ENCODE data around the gene DNER.

Gene DNER

DNA sequence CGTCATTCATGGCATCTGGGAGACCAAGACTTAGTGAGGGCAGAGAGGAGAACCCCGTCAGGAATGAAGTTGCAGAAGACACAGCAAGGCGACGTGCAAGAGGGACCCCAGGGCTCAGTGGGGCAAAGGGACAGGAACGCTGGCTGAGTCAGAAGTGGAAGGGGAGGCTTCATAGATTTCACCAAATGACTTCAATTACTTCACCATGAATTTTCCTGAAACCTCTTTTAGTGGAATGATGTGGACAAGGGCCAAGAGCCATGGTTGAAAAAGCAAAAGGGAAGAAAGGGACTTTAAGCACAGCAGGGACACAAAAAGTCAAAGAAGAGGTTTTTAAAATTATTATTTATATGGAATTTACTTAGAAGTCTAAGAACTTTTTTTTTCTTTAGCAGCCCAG is 301.7 kb downstream of the DNER start:
- H3K9me3 ChIP-seq (ENCODE audit: severe bottlenecking), result no peaks in the 10 kb centered on the region
- H3K27ac ChIP-seq (ENCODE audit: poor library complexity, severe bottlenecking), result no peak overlapping the region
- ATAC-seq (ENCODE audit: low read depth) (no peak), DNase-seq (ENCODE audit: low spot score) (no peak)
- no peaks in the 10 kb centered on the region for H3K36me3 ChIP-seq (ENCODE audit: low read depth)
- H3K27me3 ChIP-seq (ENCODE audit: insufficient read depth, poor library complexity, severe bottlenecking), result no peaks in the 10 kb centered on the region
- peaks cover 22% of the 10 kb centered on the region for H3K4me1 ChIP-seq (ENCODE audit: insufficient read depth, poor library complexity, severe bottlenecking)
- H3K4me3 ChIP-seq (ENCODE audit: severe bottlenecking), result no peak overlapping the region
- TF ChIP-seq, protein P1, sequence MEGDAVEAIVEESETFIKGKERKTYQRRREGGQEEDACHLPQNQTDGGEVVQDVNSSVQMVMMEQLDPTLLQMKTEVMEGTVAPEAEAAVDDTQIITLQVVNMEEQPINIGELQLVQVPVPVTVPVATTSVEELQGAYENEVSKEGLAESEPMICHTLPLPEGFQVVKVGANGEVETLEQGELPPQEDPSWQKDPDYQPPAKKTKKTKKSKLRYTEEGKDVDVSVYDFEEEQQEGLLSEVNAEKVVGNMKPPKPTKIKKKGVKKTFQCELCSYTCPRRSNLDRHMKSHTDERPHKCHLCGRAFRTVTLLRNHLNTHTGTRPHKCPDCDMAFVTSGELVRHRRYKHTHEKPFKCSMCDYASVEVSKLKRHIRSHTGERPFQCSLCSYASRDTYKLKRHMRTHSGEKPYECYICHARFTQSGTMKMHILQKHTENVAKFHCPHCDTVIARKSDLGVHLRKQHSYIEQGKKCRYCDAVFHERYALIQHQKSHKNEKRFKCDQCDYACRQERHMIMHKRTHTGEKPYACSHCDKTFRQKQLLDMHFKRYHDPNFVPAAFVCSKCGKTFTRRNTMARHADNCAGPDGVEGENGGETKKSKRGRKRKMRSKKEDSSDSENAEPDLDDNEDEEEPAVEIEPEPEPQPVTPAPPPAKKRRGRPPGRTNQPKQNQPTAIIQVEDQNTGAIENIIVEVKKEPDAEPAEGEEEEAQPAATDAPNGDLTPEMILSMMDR (IDR thresholded peaks at IDR 0.05; ENCODE audit: poor library complexity, severe bottlenecking), result no peak

DNA sequence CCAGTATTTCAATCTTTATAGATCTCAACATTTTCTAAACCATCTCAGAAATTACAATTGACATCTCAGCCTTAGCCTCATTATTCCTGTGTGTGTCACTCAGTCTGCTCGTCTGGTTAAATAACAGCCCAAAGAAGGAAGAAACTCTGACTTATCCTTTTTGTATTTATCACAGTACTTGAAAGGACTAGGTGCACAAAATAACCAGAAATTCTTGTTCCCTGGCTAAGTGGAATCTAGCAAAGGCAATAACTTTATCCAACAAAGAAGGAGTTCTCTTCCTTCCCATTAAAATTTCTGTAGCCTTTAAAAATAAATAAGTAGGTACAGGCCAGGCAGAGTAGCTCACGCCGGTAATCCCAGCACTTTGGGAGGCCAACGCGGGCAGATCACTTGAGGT is 303.4 kb downstream of the DNER start:
- Histone ChIP-seq H3K27me3 (ENCODE audit: insufficient read depth, poor library complexity, severe bottlenecking) (no peaks in the 10 kb centered on the region), H3K9me3 (ENCODE audit: severe bottlenecking) (no peaks in the 10 kb centered on the region), H3K4me3 (ENCODE audit: severe bottlenecking) (no peak overlapping the region), H3K36me3 (ENCODE audit: low read depth) (no peaks in the 10 kb centered on the region), H3K27ac (ENCODE audit: poor library complexity, severe bottlenecking) (peak overlapping the region; percentile 97), H3K4me1 (ENCODE audit: insufficient read depth, poor library complexity, severe bottlenecking) (peaks cover 31% of the 10 kb centered on the region)
- ATAC-seq (ENCODE audit: low read depth) (no peak), DNase-seq (ENCODE audit: low spot score) (no peak)
- TF ChIP-seq, protein P1 (IDR thresholded peaks at IDR 0.05; ENCODE audit: poor library complexity, severe bottlenecking), result no peak

DNA sequence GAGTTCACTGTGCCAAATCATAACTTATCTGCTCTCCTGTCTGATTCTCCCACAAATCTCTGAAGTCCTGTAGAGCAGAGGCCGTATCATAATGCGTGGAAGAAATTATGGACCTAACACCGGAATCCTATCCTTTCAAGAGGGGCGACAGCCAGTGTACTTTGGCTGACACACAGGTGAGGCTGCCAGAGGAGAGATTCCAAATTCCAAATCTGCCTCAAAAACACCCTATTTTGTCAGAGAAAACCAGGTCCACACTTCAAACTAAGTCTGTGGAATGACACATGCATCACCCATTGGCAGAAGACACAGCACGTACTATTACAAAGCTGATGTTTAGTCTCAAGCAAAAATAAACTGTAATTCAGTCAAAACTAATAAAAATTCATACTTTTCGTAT is 304.1 kb downstream of the DNER start:
- Histone ChIP-seq H3K36me3 (ENCODE audit: low read depth) (no peaks in the 10 kb centered on the region), H3K27ac (ENCODE audit: poor library complexity, severe bottlenecking) (peak overlapping the region; percentile 97), H3K9me3 (ENCODE audit: severe bottlenecking) (no peaks in the 10 kb centered on the region), H3K27me3 (ENCODE audit: insufficient read depth, poor library complexity, severe bottlenecking) (no peaks in the 10 kb centered on the region), H3K4me1 (ENCODE audit: insufficient read depth, poor library complexity, severe bottlenecking) (peaks cover 31% of the 10 kb centered on the region), H3K4me3 (ENCODE audit: severe bottlenecking) (no peak overlapping the region)
- TF ChIP-seq, protein P1 (IDR thresholded peaks at IDR 0.05; ENCODE audit: poor library complexity, severe bottlenecking), result no peak
- ATAC-seq (ENCODE audit: low read depth) (no peak), DNase-seq (ENCODE audit: low spot score) (no peak)

DNA sequence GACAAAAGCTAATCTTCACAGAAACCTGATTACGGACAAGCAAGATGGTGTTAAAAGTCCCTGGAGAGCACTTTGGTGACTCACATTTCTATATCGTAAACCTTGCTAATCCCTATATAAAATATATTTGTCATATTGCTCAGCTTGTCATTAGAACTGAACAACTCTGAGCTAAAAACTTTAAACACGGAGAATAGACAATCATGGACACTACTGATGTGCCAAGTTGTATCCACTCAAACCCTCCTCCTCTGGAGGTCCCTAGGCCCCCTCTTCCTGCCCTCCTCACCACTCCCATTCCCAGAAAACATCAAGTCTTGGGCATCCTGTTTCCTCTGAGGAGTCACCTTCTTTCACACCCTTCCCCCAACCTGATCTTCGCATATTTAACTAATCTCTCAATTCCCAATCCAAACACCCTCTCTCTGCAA is 304.6 kb downstream of the DNER start:
- DNase-seq (ENCODE audit: low spot score) (no peak), ATAC-seq (ENCODE audit: low read depth) (no peak)
- Histone ChIP-seq H3K4me3 (ENCODE audit: severe bottlenecking) (no peak overlapping the region), H3K27ac (ENCODE audit: poor library complexity, severe bottlenecking) (peak overlapping the region; percentile 97), H3K4me1 (ENCODE audit: insufficient read depth, poor library complexity, severe bottlenecking) (peaks cover 31% of the 10 kb centered on the region), H3K36me3 (ENCODE audit: low read depth) (no peaks in the 10 kb centered on the region), H3K9me3 (ENCODE audit: severe bottlenecking) (no peaks in the 10 kb centered on the region), H3K27me3 (ENCODE audit: insufficient read depth, poor library complexity, severe bottlenecking) (no peaks in the 10 kb centered on the region)
- TF ChIP-seq, protein P1 (IDR thresholded peaks at IDR 0.05; ENCODE audit: poor library complexity, severe bottlenecking), result no peak

DNA sequence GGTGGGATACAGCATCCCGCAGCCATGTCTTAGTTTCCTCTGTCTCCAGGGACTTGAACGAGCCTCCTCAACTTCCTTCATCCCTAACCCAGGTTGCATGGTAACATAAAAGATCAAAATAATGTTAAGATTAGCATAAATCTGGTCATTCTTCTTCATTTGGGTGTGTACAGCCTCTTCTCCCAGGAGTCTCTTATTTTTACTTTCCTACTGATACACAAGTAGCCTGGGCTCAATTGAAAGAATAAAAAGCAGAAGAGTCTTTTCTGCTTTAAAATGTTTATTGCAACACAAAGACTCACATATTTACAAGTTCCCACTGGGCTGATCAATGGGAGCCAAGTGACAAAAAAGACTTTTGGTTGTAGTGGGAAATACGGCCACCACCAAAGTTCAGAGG is 305.4 kb downstream of the DNER start:
- DNase-seq (ENCODE audit: low spot score), result no peak
- peaks cover 31% of the 10 kb centered on the region for H3K4me1 ChIP-seq (ENCODE audit: insufficient read depth, poor library complexity, severe bottlenecking)
- no peaks in the 10 kb centered on the region for H3K36me3 ChIP-seq (ENCODE audit: low read depth)
- no peak overlapping the region for H3K4me3 ChIP-seq (ENCODE audit: severe bottlenecking)
- H3K27me3 ChIP-seq (ENCODE audit: insufficient read depth, poor library complexity, severe bottlenecking), result no peaks in the 10 kb centered on the region
- peak overlapping the region; percentile 97 for H3K27ac ChIP-seq (ENCODE audit: poor library complexity, severe bottlenecking)
- TF ChIP-seq, protein P1 (IDR thresholded peaks at IDR 0.05; ENCODE audit: poor library complexity, severe bottlenecking), result no peak
- no peak for ATAC-seq (ENCODE audit: low read depth)
- no peaks in the 10 kb centered on the region for H3K9me3 ChIP-seq (ENCODE audit: severe bottlenecking)

Data from RWPE2 (cell line).